Retinal pigment epithelial cell (primary cell): Measurements from ENCODE around the gene UAP1L1.

Experiments used
- DNase-seq: peaks from one replicate; pipeline ENCODE4 v3.0.0-alpha.2; 2010; ENCODE audit warnings: low read depth
- H3K4me3 ChIP-seq: 2 replicates; pipeline ENCODE4 v1.5.1; 2011; ENCODE audit warnings: mild to moderate bottlenecking, low read length, control low read depth, moderate library complexity
- TF ChIP-seq, protein P1 (sequence below): conservative IDR thresholded peaks from 2 replicates; pipeline ENCODE4 v1.5.1; 2011; ENCODE audit warnings: low read depth, low read length, control low read depth, inconsistent platforms

The UAP1L1 gene

DNA sequence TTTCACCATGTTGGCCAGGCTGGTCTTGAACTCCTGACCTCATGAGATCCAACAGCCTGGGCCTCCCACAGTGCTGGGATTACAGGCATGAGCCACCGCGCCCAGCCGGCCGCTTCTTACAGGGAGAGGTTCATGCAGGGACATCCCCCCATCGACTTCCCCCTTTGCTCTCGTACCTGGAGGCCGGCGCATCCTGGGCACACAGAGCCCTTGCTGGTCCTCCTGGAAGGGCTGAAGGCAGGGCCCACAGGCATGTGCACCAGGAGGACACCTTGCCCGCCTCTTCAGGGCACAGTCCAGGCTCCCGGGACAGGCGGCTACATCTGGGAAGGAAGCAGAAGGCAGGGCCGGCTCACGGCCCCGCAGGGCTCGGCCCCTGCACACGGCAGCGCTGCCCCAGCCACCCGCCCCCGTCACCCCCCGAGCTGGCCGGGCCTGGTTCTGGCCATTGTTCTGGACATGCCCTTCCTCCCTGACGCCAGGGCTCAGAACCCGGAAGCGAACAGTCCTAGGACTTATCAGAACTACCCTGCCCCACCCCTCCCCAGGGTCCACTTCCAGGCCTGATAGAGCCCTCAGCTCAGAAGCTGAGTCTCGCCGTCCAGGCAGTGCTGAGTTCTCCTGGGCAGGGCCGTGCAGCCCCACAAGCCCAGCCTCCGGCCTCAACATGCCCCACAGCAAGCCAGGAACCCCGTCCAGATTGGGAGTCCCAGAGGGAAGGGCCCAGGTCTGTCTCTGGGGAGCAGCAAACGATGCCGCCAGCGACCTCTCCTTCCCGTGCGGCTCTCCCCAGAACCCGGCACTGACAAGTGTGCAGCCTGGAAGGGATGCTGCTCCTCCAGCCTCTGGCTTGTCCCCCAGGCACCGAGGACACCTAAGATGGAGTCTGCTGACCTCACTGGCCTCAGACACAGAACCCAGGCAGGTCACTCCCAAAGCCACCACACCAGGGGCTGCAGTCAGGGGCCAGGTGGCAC, 34.3 kb upstream of the UAP1L1 start:
- TF ChIP-seq, protein P1, sequence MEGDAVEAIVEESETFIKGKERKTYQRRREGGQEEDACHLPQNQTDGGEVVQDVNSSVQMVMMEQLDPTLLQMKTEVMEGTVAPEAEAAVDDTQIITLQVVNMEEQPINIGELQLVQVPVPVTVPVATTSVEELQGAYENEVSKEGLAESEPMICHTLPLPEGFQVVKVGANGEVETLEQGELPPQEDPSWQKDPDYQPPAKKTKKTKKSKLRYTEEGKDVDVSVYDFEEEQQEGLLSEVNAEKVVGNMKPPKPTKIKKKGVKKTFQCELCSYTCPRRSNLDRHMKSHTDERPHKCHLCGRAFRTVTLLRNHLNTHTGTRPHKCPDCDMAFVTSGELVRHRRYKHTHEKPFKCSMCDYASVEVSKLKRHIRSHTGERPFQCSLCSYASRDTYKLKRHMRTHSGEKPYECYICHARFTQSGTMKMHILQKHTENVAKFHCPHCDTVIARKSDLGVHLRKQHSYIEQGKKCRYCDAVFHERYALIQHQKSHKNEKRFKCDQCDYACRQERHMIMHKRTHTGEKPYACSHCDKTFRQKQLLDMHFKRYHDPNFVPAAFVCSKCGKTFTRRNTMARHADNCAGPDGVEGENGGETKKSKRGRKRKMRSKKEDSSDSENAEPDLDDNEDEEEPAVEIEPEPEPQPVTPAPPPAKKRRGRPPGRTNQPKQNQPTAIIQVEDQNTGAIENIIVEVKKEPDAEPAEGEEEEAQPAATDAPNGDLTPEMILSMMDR: no peak
- H3K4me3 ChIP-seq: no peak overlapping the region
- no peak for DNase-seq

DNA sequence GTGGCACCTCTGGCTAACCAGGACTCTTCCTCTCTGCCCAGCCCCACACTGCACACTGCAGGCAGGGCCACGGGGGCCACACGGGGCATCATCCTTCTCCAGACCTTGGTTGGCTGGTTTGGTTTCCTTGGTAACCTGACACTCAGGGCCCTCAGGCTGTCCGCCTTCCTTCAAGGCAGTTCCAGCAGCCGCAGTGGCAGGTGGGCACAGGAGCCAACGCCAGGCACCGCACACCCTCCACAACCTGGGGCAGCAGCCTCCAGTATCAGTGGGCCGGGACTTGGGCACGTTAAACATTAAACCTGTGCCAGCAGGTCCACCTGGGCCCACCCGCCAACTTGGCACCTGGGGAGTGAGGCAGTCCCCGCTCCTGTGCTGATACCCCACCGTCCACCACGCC, 33.3 kb upstream of the UAP1L1 start:
- no peak overlapping the region for H3K4me3 ChIP-seq
- DNase-seq: no peak
- TF ChIP-seq, protein P1: no peak

DNA sequence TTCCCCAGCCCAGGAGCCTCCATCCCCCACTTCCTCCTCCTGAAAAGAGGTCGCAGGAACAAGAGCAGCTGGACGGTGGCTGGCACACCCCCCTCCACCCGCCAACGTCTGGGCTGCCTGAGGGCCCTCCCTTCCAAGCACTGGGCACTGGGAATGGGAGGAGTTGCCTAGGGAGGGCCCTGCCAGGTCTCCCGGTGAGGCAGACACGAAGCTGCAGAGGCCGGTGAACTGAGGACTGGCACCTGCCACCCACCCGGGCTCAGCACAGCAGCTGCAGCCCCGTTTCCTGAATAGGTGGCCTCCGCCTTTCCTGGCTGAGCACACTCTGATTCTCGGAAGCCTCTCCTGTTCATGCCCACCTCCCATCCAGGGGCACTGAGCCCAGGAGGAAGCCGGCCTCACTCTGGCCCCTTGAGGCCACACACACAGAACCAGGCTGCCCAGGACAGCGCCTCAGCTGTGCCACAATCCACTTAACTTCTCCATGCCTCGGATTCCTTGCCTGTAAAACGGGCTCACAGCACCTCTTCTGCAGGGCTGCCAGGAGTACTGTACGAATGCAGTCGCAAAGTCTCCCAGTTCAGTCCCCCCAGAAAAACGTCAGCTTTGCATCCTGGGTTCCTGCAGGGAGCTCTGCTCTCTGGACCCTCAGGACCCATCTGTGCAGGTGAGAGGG, 32.7 kb upstream of the UAP1L1 start:
- H3K4me3 ChIP-seq: peak overlapping the region; percentile 47
- no peak for DNase-seq
- TF ChIP-seq, protein P1: no peak

DNA sequence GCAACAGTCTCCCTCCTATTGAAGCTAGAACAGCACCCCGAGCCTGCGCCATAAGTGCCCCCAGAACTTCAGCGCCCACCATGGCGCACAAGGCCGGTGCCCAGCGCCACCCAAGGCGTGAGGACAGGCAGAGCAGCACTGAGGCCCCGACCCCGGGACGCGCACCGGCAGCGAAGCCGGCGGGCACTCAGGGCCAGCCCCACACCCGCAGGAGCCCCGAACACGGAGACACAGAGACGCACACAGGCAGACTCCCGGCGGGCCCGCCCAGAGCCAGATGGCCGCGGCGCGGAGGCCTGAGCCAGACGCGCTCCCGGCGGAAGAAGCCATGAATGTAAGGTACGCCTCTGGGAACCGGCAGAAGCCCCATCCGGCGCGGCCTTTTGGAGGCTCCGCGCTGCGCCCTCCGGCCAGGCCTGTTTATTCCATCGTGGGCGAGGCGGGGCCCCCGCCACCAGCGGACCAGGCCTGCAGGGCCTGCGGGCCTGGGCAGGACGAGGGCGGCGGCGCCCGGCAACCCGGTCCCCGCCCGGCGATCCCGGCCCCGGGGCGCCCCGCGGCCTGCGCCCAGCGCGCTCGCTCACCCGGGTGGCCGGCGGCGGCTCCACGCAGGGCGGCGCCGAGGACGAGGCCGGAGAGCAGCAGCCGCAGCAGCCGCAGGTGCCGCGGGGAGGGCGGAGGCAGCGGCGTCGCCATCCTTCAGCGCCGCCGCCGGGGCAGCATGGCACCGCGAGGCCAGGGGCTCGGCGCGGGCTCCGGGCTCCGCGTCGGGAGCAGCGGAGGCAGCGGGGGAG, 31.8 kb upstream of the UAP1L1 start:
- TF ChIP-seq, protein P1: no peak
- peak overlapping the region; percentile 62 for H3K4me3 ChIP-seq
- DNase-seq: no peak

DNA sequence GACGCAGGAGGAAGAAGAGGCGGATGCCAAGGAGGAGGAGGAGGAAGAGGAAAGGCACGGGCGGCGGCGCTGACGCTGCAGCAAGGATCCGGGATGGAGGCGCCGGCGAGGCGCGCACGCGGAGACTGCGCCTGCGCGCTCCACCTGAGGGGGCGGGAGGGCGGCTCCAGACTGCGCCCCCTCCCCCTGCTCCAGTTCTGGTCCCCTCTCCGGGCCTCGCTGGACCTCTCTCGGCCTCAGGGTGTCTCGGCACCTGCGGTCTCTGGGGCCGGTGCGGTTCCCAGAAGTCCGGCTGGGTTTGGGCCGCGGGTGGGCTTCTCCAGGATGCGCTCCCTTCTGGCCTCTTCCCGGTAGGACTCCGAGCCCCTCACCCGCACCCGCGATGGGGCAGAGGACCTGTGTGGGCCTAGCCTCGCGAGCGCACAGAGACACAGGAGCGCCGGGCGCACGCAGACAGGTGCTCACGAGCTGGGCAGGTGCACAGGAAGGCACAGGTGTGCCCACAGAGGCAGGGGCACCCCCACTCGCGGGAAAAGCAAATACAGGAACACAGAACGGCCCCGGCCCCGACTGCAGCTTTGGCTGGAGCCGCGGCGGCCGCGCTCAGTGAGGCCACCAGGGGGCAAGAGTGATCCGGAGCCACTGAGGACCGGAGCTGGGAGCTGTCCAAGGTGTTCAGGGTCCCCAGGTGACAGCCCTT, 31.1 kb upstream of the UAP1L1 start, which contains the start of gene NPDC1:
Gene NPDC1, minus strand, starts transcription at position 90 of the 700 bp plus-strand sequence. CDS start 188 bp downstream, outside the sequence.
- TF ChIP-seq, protein P1: peak; percentile 90
- H3K4me3 ChIP-seq: peak within 1 kb of the TSS; percentile 62
- no peak for DNase-seq

DNA sequence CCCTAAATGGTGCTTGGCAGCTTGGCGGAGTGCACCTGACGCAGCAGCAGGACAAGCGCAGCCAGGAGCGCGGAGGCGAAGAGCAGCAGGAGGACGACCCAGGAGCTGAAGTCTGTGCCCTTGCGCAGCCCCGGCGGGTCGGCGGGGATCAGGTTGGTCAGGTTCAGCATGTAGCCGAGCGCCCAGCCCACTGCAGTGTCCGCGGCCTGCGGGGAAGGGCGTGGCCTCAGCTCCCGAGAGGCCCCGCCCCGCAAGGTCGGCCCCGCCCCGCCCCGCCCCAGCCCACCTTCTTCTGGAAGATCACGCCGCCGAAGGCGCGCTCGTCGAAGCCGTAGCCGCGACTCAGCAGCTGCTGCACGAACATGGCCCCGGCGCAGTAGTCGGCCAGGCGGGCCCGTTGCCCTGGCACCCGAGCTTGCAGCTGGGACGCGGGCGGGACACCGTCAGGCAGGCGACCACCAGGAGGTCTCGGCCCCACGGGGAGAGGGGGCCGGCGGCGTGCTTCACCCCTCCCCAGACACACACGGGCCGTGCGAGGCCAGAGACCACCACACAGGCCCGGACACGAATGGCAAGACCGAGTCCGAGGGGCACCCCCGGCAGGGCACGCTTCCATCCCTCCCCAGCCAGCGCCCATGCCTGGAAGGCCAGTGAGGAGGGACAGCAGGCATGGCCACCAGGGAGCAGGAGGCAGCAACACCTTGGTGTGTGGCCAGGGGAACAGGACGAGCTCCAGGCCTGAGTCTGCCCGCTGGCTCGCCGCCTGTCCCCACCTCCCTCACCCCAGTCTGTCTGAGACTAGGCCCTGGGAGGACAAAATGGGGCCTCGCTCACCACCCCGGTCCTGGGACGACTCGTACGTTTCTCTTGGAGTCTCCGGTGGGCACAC, 28.4 kb upstream of the UAP1L1 start:
- DNase-seq: no peak
- H3K4me3 ChIP-seq: no peak overlapping the region
- TF ChIP-seq, protein P1: no peak
